Tibial artery (tissue), 4 donors: ENCODE results near the gene JAKMIP1.

Experiments
- DNase-seq, 2 donors: peaks; one replicate each; pipeline ENCODE4 v3.0.0-alpha.2; 2019
- H3K27ac ChIP-seq, 2 donors: fragments of 200-600 bp; sonication (generic) in 1 of 2; 1 replicate in 1 of 2; 2 replicates in 1 of 2; pipeline ENCODE4 v1.5.1; 2018 to 2019; ENCODE audit warnings: mild to moderate bottlenecking in 1 of 2
- H3K27me3 ChIP-seq, 2 donors: fragments of 200-600 bp; sonication (generic) in 1 of 2; one replicate each; pipeline versions ENCODE4 v1.5.1 to v1.6.0; 2016 to 2019
- H3K36me3 ChIP-seq, 3 donors: fragments of 200-600 bp; sonication (generic) in 2 of 3; one replicate each; pipeline ENCODE4 v1.5.1; 2016 to 2019; ENCODE audit warnings: mild to moderate bottlenecking in 2 of 3
- H3K4me1 ChIP-seq, 4 donors: fragments of 200-600 bp; sonication (generic) in 2 of 4; 1 replicate in 3 of 4; 2 replicates in 1 of 4; pipeline ENCODE4 v1.5.1; 2016 to 2019
- H3K4me3 ChIP-seq, 2 donors: fragments of 200-600 bp; sonication (generic) in 1 of 2; 1 replicate in 1 of 2; 2 replicates in 1 of 2; pipeline ENCODE4 v1.5.1; 2018 to 2019; ENCODE audit warnings: mild to moderate bottlenecking in 2 of 2
- H3K9me3 ChIP-seq, 3 donors: fragments of 200-600 bp; sonication (generic) in 1 of 3; one replicate each; pipeline ENCODE4 v1.5.1; 2016 to 2019
- intact Hi-C: fragments of 100-400 bp; cut with DNase I; formaldehyde crosslinking; loops from one replicate; pipeline ENCODE4 v1.15.0; 2023; ENCODE audit warnings: low total_unique reads
- TF ChIP-seq, protein P1 (sequence below), 2 experiments: fragments of 200-600 bp in 1 of 2; fragments of 450-650 bp in 1 of 2; IDR thresholded peaks; one replicate each; pipeline ENCODE4 v1.5.1; 2017 to 2019; ENCODE audit warnings: antibody characterized with exemption in 2 of 2, mild to moderate bottlenecking in 1 of 2, moderate library complexity in 1 of 2

The JAKMIP1 gene

DNA sequence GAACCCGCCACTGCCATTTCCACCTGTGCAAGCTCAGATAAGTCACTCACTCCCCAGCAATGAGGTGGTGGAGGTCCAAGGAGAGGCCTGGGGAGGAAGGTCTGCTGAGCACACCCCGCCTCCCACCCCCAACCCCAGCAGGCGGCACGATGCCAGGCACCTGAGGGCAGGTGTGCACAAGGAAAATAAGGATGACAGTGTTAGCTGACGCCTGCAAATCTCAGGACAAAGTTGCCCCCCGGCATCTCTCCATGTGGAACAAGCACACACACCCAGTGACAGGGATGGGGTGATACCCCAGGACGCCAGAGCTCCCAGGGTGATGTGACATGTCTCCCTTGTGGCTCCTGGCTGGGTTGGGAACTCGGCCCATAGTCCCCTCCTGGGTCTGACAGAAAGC lies 9.9 kb downstream of the JAKMIP1 start:
- TF ChIP-seq, protein P1, sequence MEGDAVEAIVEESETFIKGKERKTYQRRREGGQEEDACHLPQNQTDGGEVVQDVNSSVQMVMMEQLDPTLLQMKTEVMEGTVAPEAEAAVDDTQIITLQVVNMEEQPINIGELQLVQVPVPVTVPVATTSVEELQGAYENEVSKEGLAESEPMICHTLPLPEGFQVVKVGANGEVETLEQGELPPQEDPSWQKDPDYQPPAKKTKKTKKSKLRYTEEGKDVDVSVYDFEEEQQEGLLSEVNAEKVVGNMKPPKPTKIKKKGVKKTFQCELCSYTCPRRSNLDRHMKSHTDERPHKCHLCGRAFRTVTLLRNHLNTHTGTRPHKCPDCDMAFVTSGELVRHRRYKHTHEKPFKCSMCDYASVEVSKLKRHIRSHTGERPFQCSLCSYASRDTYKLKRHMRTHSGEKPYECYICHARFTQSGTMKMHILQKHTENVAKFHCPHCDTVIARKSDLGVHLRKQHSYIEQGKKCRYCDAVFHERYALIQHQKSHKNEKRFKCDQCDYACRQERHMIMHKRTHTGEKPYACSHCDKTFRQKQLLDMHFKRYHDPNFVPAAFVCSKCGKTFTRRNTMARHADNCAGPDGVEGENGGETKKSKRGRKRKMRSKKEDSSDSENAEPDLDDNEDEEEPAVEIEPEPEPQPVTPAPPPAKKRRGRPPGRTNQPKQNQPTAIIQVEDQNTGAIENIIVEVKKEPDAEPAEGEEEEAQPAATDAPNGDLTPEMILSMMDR (IDR thresholded peaks at IDR 0.05) = no peak
- Histone ChIP-seq H3K27me3 (peaks cover 0 to 21% of the 10 kb centered on the region in 2 donors), H3K4me1 (no peaks in the 10 kb centered on the region), H3K4me3 (no peak overlapping the region), H3K9me3 (peaks cover 0 to 6% (median 0%) of the 10 kb centered on the region in 3 donors), H3K27ac (no peak overlapping the region), H3K36me3 (no peaks in the 10 kb centered on the region)
- no peak for DNase-seq
- intact Hi-C loops = no loop called here

DNA sequence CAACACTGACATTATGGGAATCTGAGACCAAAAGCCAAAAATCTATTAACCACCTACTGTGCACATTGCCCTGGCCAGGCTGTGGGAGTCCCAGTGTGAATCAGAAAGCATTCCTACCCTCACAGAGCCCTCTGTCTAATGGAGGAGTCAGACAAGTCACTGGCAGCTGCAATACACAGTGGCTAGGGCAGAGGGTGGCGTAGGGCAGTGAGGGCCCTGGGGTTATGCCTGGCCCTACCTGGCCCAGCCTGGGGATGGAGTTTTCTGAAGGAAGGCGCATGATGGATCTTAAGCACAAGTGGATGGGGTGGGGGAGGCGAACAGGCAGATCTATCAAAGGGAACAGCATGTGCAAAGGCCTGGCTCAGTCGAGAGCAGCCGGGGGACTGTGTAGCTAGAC lies 10.8 kb downstream of the JAKMIP1 start:
- Histone ChIP-seq H3K27me3 (peaks cover 0 to 11% of the 10 kb centered on the region in 2 donors), H3K36me3 (no peaks in the 10 kb centered on the region), H3K4me3 (no peak overlapping the region), H3K4me1 (no peaks in the 10 kb centered on the region), H3K9me3 (peaks cover 0 to 6% (median 0%) of the 10 kb centered on the region in 3 donors), H3K27ac (no peak overlapping the region)
- intact Hi-C loops = no loop called here
- TF ChIP-seq, protein P1 (IDR thresholded peaks at IDR 0.05) = no peak
- DNase-seq = no peak

DNA sequence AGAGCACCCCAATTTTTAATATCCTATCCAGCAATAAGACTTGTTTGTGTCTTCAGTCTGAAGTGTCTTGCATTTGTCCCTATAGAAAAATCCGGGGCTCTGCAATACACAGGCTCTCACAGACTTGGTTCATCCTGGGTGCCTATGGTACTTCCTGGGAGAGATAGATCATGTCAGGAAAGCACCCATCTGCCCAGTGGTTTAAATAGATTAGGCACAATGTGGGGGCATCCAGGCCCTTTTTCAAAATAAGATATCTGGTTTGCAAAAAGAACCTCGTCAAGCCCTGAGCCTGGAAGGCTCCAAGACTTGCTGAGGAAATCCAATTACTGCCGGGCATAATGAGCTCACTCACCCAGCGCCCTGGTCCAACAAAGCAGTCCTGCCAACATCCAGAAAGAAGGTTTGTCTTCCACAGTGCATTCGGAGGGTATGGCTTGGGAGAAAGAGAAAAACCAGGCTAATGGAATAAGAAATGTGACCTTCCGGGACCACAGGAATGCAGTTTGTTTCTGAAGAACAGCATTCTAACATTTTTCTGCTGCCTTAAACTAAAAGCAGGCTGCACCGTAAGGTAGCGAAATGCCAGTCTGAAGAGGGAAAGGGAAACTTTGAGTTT lies 11.6 kb downstream of the JAKMIP1 start:
- no peak overlapping the region for H3K27ac ChIP-seq
- TF ChIP-seq, protein P1 (IDR thresholded peaks at IDR 0.05) = no peak
- no peak for DNase-seq

DNA sequence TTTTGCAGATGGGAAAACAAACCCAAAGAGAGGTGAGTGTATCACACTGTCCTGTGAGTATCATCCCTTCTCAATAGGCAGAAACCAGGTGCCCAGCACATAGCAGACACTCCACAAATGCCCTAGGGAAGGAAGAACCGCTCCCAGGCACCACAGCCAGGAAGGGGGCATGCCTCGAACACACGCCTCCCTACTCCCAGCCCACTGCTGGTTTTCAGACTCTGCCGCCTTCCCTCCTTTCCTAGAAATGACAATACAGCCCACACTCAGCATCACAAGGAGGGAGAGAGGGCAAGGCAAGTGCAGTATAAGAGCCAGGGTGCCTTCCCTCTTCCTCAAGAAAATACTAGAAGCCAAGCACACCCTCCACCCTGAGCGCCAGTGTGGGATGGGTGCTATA lies 16.2 kb downstream of the JAKMIP1 start:
- H3K4me3 ChIP-seq = no peak overlapping the region
- H3K36me3 ChIP-seq = no peaks in the 10 kb centered on the region
- H3K4me1 ChIP-seq = no peaks in the 10 kb centered on the region
- peaks cover 0 to 7% of the 10 kb centered on the region in 2 donors for H3K27me3 ChIP-seq
- no peak for DNase-seq
- TF ChIP-seq, protein P1 (IDR thresholded peaks at IDR 0.05) = no peak
- no peak overlapping the region for H3K27ac ChIP-seq
- intact Hi-C loops = no loop called here
- H3K9me3 ChIP-seq = peaks cover 0 to 12% (median 6%) of the 10 kb centered on the region in 3 donors

More for the DNA sequence above, 11.6 kb downstream of the JAKMIP1 start:
- Histone ChIP-seq H3K9me3 (peaks cover 0 to 6% (median 0%) of the 10 kb centered on the region in 3 donors), H3K36me3 (no peaks in the 10 kb centered on the region), H3K27me3 (peaks cover 0 to 8% of the 10 kb centered on the region in 2 donors), H3K4me1 (no peaks in the 10 kb centered on the region), H3K4me3 (no peak overlapping the region)
- intact Hi-C loops = no loop called here

DNA sequence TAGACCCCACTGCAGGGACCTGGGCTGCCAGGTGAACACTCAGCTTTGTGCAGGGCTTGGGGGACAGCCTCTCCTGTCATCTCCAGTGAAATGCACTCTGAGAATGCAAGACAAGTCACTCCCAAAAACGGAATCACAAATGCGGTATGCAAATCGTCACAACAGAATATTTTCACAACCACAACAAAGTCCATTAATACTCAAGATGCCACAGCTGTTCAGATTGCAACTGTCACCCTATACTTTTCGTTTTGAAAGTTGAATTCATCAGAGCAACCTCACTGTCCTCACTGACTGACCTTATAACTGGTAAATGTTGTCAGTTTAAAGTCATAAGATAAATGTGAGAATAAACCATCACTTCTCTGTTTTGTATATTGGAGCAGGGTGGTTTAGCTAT lies 16.6 kb downstream of the JAKMIP1 start:
- Histone ChIP-seq H3K27me3 (peaks cover 0 to 11% of the 10 kb centered on the region in 2 donors), H3K9me3 (peaks cover 0 to 14% (median 6%) of the 10 kb centered on the region in 3 donors), H3K4me1 (no peaks in the 10 kb centered on the region), H3K36me3 (no peaks in the 10 kb centered on the region), H3K4me3 (no peak overlapping the region), H3K27ac (no peak overlapping the region)
- intact Hi-C loops = no loop called here
- no peak for DNase-seq
- TF ChIP-seq, protein P1 (IDR thresholded peaks at IDR 0.05) = no peak
